Measurements from ENCODE around the gene DUS1L.

DUS1L gene

DNA sequence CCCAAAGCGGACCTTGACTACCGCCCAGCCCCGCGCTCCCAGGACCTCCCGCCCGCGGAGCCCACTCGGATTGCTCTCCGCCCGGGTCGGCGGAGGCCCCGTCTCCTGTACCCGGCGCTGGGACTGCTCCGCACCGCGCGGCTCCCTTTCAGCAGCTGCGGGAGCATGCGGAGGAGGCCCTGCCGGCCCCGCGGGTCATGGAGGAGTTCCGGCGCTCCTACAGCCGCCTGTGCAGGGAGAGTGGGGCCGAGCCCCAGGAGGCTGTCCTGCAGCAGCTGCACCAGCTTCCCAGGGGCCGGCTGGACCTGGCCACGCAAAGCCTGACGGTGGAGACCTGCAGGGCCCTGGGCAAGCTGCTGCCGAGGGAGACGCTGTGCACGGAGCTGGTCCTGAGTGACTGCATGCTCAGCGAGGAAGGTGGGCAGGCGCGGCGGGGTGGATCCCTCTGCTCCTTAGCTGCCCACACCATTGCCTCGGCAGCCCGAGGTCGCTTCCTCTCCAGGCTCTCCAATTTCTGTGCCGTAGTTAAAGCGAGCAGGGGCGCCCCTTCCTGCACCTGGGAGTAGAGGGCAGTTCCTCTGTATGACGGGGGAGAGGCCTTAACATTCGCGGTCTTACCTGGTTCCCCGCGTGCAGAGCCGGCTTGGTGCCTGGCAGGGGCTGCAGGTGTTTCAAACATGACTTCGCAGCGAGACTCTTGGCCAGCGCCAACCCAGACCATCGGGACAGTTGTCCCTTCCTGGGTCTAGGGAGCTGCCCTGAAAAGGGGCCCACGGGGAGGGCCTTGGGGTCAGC lies 42.0 kb downstream of the DUS1L start:
- peak in 1 of 14 donors; percentile 41 for DNase-seq

DNA sequence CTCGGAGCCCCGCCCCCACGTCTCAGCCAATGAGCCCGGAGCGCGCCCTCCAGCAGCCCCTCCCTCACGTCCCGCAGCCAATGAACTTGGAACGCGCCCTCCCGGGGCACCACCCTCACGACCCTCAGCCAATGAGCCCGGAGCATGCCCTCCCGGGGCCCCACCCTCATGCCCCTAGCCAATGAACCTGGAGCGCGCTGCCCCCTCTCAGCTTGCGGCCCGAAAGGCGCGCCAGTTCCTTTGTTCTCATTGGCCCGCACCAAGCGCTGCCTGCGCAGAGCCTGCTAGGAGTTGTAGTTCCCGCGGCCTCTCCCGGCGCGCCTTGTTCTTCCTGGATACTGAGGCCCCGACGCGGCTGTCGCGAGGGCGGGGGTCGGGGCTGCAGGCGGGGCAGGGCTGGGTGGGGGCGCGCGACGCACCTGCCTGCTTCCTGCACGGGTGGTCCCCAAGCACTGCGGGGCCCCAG lies 42.6 kb downstream of the DUS1L start, which contains the start of gene LRRC45:
Gene LRRC45 (plus strand): TSS at position 325 of the 466 bp plus-strand sequence. CDS start 339 bp downstream, outside the sequence.
- peak; percentile 97 to 100 (median 99) for DNase-seq

DNA sequence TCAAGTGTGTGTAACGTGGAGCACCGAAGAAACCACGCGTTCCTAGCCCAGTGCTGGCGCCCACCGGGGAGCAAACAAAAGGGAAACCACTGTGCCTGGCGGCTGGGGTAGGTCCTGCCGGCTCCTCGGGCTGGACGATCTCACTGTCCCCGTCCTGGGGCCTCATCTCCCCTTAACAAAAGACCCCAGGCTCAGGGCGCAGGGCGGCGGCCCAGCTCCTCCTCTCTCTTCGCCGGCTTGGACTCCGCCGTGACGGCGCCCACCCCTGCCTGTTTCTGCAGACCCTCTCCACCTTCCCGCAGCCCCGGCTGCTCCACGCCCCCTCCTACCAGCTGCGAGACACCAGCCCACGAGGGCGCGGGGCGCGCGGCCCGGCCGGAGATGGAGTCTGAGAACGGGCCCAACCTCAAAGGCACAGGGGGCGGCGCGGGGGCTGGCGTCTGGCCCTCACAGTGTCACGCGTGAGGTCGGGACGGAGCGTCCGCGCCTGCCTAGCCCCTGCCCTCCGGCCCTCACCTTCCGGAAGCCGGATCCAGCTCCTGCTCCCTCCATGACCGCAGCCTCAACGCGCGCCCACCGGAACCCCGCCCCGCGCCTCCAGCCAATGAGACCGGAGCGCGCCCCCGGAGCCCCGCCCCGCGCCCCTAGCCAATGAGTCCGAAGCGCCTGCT lies 43.2 kb downstream of the DUS1L start, which contains the start of gene CENPX:
Gene CENPX (minus strand): TSS at position 569 of the 671 bp plus-strand sequence. CDS start 17 bp downstream, at position 552.
- no peak for DNase-seq

DNA sequence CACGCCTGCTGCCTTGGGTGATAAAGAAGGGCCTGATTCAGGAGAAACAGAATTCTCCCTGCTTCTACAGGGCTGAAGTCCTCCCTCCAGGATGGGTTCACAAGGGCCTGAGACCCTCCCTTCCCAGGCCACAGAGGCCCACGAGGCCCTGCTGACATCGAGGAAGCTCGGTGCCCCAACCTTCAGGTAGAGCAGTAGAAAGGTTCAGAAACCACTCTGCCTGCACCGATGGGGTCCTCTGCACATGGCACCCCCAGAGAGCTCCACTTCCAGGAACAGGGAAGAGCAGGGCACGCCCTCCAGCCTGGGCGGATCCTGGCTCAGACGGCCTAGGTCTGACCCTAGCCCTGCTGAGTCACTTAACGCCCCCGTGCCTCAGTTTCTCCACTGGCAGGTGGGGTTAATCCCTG lies 43.7 kb downstream of the DUS1L start:
- DNase-seq: no peak

DNA sequence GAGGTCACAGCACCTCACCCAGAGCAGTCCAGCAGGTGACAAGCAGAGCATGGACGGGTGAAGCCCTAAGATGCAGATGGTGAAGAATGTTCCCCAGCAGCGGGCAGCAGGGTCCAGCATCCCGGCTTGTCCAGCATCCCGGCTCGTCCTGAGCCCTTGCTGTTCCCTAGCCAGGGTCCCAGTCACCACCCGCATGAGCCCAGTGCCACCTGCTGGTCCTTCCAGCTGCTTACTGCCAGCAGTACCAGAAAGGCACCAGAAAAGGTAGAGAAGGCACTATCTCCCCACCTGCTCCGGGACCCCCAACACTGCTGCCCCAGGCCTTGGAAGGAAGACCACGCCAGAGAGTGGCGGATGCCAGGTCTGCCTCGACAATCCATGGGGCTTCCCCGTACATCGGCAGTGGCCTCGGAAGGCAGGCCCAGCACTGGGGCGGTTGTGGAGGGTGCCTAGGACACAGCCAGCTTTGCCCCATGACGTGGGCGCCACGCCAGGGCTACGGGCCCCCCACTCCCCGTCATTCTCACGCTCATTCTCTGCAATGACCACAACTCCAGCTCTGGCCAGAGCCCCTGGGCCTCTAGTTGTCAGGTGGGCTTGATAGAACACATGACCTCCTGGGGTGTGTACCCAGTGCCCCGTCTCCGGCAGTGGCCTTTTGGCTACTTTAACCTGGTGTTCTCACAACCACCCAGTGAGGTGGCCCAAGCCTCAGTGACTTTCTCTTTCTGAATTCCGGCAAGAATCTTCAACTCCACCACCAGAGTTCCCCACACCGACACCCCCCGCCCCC lies 44.3 kb downstream of the DUS1L start:
- DNase-seq: peak in 13 of 14 donors; percentile 8 to 58 (median 35)

DNA sequence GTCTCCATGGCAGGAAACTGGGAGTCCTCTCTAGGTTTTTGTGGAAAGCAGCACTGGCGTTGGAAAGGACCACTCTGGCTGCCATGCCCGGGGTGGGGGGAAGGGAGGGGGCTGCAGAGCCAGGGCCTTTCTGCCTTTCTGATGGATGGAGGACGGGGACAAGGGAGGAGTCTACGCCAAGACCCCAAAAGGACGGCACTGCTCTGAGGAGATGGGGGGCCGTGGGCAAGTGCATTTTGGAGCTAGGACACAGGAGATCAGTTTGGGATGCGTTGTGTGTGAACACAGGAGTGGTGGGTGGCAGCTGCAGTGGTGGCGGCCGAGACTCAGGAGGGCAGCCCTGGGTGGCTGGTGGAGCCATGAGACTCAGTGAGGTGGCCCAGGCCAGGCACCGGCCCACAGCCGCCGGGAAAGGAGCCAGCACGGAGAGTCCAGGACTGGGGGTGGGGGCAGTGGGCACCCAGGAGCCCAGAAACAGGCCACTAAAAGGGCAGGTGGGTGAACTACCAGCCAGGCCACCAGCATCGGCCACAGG lies 45.0 kb downstream of the DUS1L start:
- DNase-seq: peak in 1 of 14 donors; percentile 50

DNA sequence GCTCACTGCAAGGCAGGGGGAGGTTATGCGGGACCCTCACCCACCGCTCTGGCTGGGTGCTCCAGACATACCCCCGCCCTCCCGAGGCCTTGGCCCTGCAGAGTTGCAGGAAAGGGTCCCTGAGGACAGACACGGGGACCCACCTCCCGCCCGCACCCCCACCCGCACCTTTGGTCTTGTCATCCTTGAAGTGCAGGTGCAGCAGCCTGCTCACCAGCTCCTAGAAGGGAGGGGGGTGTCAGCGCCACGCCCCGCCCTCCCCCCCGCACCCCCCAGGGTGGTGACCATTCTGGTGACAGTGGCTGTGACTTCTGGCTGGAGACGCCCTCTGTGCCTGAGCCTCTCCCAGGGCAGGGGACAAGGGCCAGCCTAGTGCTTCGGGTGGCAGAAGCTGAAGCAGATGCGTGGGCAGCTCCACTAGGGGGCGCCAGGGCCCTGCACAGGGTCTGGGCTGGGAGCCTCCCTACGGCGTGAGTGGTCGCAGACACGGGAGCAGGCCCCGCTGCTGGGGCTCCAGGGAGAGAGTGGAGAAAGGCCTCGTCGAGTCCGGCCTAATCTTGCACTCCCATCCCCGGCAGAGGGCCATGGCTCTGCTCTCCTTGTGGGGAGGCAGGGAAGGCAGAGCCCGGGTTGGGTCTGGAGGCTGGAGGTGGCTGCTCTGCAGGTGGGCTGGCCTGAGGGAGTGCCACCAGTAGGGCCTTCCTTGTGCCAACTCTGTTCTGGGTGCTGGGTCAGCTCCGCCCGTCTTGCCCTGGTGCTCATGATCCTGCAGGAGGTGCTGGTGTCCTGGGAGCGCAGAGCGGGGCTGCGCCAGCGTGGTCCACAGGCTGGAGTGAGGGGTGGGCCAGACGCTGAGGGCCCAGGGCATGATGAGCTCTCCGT lies 45.7 kb downstream of the DUS1L start:
- DNase-seq: peak in 3 of 14 donors; percentile 11 to 42 (median 17)

DNA sequence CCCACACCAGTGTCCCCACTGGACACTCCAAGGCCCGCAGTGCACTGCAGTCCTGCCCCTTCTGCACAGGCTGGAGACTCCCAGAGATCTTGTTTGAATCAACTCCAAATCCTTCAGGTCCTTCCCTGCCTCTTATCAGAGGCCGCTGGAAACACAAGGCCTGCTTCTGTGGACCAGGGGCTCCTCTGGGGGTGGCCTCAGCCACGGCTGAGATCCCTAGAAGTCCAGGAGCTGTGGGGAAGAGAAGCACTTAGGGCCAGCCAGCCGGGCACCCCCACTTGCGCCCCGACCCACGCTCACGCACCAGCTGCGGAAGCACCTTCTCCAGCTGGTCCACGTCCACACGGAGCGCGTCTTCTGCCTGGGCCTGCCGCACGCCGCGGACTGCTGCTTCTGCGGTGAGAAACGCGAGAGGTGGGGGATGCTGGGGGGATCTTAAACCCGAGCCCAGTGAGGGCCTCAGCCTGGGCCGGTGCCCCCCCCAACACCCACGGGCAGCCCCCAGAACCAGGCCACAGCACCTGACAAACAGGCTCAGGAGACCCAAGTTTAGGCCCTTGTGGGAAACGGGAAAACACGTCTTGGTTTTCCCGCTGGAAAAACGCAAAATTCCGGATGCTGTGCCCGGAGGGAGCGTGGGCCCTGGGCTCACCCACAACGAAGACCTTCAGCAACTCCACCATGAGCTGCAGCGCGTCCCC lies 46.5 kb downstream of the DUS1L start:
- no peak for DNase-seq

DNA sequence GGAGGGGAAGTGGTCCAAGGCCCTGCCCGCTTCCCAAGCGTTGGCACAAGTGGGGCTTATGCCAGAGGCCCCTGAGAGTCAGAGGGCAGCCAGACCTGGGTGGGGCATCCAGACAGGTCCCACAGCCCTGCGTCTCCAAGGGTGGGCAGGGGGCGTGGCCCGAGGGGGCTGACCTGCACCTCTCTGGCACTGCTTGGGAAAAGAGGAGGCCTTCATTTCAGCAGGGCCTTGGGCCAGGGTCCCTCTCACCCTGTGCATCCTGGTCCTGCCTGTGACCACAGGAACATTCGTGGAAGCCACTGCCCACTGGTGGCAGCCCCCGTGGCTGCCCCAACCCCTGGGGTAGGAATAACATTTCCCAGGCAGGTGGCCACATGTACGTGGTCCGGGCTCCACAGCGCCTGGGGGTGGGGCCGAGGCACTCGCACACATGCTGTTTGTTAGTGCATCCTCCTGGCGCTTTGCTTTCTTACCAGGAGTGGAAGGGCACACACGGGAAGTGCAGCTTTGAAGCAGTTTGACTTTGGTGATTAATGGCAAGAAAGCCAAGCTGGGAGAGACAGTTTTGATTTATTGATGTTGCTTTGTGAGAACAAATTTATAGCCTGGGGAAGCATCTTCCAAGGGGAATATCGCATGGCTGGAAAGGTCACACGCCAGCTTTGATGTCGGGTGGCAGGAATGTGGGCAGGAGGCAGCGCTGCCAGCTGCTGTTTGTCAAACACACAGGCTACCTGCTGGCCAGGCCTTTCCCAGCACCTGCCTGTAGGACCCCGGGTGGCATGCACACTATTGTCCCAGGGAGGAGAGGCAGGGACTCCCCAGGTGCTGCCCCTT lies 47.2 kb downstream of the DUS1L start:
- DNase-seq: no peak

DNA sequence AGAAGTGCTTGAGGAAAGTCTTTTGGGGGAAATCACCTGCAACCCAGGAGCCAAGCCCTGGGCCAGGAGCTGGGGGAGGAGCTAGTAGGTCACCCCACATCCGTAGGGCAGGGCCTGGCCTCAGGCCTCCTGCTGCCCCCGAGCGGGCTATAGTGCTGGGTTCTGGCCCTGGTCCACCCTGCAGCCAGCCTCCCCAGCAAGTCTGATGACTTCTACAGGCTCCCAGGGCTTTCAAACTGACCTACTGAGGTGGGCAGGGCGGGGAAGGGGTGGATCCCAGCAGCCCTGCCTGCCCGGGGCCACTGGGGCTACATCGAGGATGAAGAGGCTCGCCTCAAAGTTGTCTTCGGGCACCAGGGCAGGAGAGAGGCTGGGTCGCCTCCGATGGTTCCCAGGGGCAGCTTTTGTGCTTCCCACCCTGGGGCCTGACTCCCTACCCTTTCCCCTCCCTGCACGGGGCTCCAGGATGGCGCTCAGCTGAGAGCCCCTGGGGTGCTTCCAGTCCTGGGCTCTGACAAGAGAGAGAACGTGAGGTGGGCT lies 47.9 kb downstream of the DUS1L start:
- no peak for DNase-seq

DNA sequence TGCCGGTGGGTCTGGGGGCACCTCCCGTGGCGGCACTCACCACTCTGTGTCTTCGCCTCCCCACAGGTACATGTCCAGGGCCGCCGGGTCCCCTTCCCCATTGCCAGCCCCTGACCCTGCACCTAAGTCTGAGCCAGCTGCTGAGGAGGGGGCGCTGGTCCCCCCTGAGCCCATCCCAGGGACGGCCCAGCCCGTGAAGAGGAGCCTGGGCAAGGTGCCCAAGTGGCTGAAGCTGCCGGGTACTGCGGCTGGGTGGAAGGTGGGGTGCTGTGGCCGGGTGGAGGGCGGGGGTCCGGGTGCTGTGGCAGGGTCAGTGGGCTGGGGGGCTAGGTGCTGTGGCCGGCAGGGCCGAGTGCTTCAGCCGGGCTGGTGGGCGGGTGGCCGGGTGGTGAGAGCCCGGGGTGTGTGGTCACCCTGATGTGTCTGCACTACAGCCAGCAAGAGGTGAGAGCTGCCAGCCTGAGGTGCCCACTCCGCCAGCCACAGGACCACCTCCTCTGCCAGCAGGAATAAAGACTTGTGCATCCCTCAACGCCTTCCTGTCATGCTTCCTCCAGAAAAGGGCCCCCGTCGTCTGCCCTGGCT lies 48.6 kb downstream of the DUS1L start:
- DNase-seq: no peak

DNA sequence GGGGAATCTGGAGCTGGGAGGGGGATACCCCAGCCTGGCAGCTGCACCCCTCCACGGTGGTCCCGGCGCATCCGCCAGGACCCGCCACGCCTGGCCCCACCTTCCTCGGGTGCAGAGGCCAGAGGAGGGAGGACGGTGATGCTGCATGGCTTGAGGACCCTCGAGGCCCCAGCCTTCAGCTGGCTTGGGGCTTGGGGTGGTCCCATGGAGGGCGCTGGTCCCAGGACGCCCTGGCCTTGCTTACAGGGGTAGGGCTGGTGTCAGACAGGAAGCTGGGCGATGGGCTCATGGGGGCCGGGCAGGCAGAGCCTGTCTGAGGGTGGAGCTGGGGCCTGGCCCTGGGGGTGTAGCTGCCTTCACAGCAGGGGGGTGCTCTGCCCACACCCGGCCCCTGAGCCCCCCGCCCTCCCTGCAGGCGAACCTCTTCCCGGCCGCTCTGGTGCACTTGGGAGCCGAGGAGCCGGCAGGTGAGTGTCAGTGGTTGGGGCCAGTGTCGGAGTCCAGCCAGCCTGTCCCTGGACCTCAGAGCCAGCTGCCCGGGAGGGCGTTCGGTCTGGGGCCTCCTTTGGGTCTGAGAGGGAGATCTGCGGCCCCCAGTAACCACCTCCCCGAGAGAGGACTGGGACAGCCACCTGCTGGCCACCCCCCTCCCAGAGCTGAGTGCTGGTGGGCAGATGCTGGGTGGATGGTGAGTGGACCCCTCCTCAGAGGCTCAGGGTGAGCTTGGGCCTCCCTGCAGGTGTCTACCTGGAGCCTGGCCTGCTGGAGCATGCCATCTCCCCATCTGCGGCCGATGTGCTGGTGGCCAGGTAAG lies 49.3 kb downstream of the DUS1L start:
- no peak for DNase-seq

DNA sequence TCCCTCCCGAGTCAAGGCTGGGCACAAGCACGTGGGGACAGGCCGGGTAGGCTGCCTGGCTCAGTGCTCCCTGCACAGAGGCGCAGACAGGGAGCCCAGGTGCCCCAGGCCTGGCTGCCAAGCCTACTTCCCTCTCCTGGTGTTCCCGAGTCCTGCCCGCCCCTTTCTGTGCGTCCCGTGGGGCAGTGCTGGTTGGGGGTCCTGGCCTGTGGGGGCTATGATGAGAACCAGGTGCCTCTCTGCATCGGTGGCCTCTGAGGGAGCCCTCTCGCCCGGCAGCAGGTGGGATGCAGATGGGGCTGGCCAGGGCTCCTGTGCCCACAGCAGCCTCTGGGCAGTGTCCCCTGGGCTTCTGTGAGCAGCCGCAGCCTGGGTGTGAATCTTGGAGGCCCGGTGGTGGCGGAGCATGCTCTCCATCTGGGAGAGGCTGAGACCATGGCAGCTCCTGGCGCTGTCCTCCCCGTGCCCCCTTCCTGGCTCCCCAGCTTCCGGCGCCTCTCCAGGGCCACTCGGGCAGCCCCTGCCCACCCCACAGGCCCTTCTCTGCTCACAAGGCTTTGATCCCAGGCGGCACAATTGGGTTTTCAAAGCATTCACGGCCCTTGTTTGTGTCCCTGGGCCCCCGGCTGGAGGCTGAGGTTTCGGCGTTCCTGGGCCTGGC lies 50.2 kb downstream of the DUS1L start:
- no peak for DNase-seq

DNA sequence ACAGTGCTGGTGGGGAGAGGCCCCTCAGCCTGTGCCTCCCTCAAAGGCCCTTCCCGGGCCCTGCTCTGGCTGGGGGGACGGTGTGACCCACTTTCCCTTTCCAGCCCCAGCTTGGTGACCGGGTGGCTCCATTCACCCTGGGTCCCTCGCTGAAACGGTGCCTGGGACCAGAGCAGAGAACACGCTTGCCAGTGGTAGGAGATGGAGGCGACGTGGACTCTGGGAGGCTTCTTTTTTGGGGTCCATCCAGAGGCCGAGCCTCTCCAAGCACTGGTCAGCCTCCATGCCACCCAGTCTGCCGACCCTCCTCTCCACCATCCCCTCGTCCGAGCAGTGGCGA lies 50.7 kb downstream of the DUS1L start:
- no peak for DNase-seq

DNA sequence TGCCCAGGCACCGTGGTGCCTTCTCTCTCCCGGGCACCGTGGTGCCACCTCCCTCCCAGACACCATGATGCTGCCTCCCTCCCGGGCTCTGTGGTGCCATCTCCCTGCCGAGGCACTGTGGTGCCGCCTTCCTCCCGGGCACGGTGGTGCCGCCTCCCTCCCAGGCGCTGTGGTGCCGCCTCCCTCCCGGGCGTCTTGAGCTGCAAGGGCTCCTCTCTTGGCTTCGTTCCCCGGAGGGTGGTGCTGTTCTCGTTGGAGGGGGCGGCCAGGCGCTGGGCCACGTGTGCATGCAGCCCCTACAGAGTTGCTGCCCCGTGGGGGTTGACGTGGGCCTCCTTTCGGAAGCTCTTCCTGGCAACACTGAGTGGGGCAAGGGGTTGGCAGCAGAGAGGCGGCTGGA lies 51.2 kb downstream of the DUS1L start:
- peak in 1 of 14 donors; percentile 16 for DNase-seq

DNA sequence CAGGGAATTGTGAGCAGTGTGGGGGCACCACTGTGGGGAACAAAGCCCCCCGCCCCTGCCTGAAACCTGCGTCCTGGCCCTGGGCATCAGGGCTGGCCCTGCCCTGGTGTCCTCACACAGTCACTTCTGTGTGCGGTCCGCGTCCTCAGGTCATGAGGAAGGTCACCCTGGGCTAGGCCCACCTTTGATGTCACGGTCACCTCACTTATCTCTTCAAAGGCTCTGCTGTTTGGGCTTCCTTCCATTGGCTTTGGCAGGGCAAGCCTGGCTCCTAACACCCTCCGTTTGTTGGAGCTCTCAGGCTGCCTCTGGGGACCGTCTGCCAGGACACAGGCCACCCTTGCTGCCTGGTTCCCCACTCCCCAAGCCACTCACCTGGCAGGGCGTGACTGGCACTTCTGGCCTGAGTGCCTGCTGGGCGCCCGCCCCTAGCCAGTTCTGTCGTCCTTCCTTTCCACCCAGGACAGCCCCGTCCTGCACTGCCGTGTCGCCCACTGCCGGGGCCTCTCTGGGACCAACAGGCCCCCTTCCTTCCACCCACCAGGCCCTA lies 51.8 kb downstream of the DUS1L start:
- DNase-seq: no peak

DNA sequence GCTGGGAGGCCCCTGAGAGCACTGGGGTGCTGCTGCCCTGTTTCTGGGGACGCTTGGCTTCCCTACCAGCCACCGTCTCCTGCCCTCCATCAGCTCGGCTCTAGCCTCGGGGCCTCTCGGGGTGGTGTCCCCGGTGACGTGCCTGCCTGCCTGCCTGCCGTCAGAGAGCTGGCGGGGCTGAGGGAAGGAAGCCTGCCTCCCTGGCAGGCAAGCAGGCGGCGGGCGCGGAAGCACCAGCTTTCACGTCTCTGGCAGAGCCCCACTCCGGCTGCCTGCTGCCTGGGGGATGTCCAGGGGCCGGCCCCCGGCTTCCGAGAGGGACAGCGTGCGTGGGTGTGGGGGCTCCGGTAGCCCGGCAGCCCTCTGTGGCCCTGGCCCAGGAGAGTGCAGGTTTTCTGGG lies 52.3 kb downstream of the DUS1L start:
- peak in 7 of 14 donors; percentile 6 to 65 (median 28) for DNase-seq
